Neuron (in vitro differentiated cells): ENCODE measurements around the gene ZNRD2.

Experiments used
- H2AFZ ChIP-seq: one replicate; pipeline ENCODE4 v1.6.1; 2013; ENCODE audit warnings: low read depth, mild to moderate bottlenecking, inconsistent platforms, low read length, moderate library complexity
- H3K27me3 ChIP-seq: one replicate; pipeline ENCODE4 v1.6.1; 2013; ENCODE audit warnings: low read length; ENCODE audit not compliant: insufficient read depth
- H3K36me3 ChIP-seq: one replicate; pipeline ENCODE4 v1.6.1; 2013; ENCODE audit warnings: low read length; ENCODE audit not compliant: insufficient read depth
- H3K4me1 ChIP-seq: one replicate; pipeline ENCODE4 v1.6.1; 2013; ENCODE audit warnings: low read length; ENCODE audit not compliant: insufficient read depth
- H3K4me3 ChIP-seq: 2 replicates; pipeline ENCODE4 v1.5.1; 2013; ENCODE audit warnings: mild to moderate bottlenecking, low read length, moderate library complexity
- H3K9me3 ChIP-seq: one replicate; pipeline ENCODE4 v1.6.1; 2013; ENCODE audit warnings: low read length

Gene ZNRD2

GRCh38 chr11:65542738-65543390 lies 27.4 kb upstream of the ZNRD2 start:
- Histone ChIP-seq H3K27me3 (no peaks in the 10 kb centered on the region), H2AFZ (no peak overlapping the region), H3K36me3 (peaks cover 17% of the 10 kb centered on the region)

GRCh38 chr11:65545853-65546216 lies 24.4 kb upstream of the ZNRD2 start:
- H3K27me3 ChIP-seq, result no peaks in the 10 kb centered on the region
- peaks cover 5% of the 10 kb centered on the region for H3K36me3 ChIP-seq
- H3K4me1 ChIP-seq, result no peaks in the 10 kb centered on the region
- H3K4me3 ChIP-seq, result no peak overlapping the region
- no peaks in the 10 kb centered on the region for H3K9me3 ChIP-seq
- H2AFZ ChIP-seq, result no peak overlapping the region

More at GRCh38 chr11:65542738-65543390, 27.4 kb upstream of the ZNRD2 start:
- no peaks in the 10 kb centered on the region for H3K4me1 ChIP-seq
- H3K4me3 ChIP-seq, result no peak overlapping the region
- no peaks in the 10 kb centered on the region for H3K9me3 ChIP-seq

GRCh38 chr11:65546217-65546958 lies 23.9 kb upstream of the ZNRD2 start:
- H3K9me3 ChIP-seq, result no peaks in the 10 kb centered on the region
- no peaks in the 10 kb centered on the region for H3K27me3 ChIP-seq
- H3K36me3 ChIP-seq, result peaks cover 5% of the 10 kb centered on the region
- no peak overlapping the region for H3K4me3 ChIP-seq
- H2AFZ ChIP-seq, result no peak overlapping the region
- H3K4me1 ChIP-seq, result no peaks in the 10 kb centered on the region

- H2AFZ ChIP-seq, result no peak overlapping the region
- no peaks in the 10 kb centered on the region for H3K4me1 ChIP-seq
- no peak overlapping the region for H3K4me3 ChIP-seq
- peaks cover 5% of the 10 kb centered on the region for H3K36me3 ChIP-seq
- H3K27me3 ChIP-seq, result no peaks in the 10 kb centered on the region
- no peaks in the 10 kb centered on the region for H3K9me3 ChIP-seq
These were observed 22.7 kb upstream of the ZNRD2 start for GRCh38 chr11:65547446-65548125.

GRCh38 chr11:65548395-65548794 lies 21.9 kb upstream of the ZNRD2 start:
- no peaks in the 10 kb centered on the region for H3K9me3 ChIP-seq
- H3K27me3 ChIP-seq, result no peaks in the 10 kb centered on the region
- no peak overlapping the region for H3K4me3 ChIP-seq
- H3K36me3 ChIP-seq, result peaks cover under 1% of the 10 kb centered on the region
- no peak overlapping the region for H2AFZ ChIP-seq
- H3K4me1 ChIP-seq, result no peaks in the 10 kb centered on the region

GRCh38 chr11:65549096-65549495 lies 21.2 kb upstream of the ZNRD2 start:
- H3K9me3 ChIP-seq, result no peaks in the 10 kb centered on the region
- no peaks in the 10 kb centered on the region for H3K4me1 ChIP-seq
- no peak overlapping the region for H3K4me3 ChIP-seq
- H3K27me3 ChIP-seq, result no peaks in the 10 kb centered on the region
- H2AFZ ChIP-seq, result no peak overlapping the region
- no peaks in the 10 kb centered on the region for H3K36me3 ChIP-seq

GRCh38 chr11:65551572-65552387 lies 18.5 kb upstream of the ZNRD2 start:
- Histone ChIP-seq H3K36me3 (no peaks in the 10 kb centered on the region), H2AFZ (no peak overlapping the region), H3K4me3 (no peak overlapping the region), H3K4me1 (peaks cover 12% of the 10 kb centered on the region), H3K27me3 (no peaks in the 10 kb centered on the region), H3K9me3 (no peaks in the 10 kb centered on the region)

- Histone ChIP-seq H2AFZ (no peak overlapping the region), H3K4me1 (peaks cover 17% of the 10 kb centered on the region), H3K36me3 (no peaks in the 10 kb centered on the region), H3K27me3 (no peaks in the 10 kb centered on the region), H3K4me3 (no peak overlapping the region), H3K9me3 (no peaks in the 10 kb centered on the region)
These were observed 17.8 kb upstream of the ZNRD2 start for GRCh38 chr11:65552388-65552951.

- Histone ChIP-seq H3K4me3 (no peak overlapping the region), H3K36me3 (no peaks in the 10 kb centered on the region)
These were observed 16.8 kb upstream of the ZNRD2 start for GRCh38 chr11:65553301-65554001.

GRCh38 chr11:65554057-65554818 lies 16.0 kb upstream of the ZNRD2 start:
- no peak overlapping the region for H2AFZ ChIP-seq
- no peak overlapping the region for H3K4me3 ChIP-seq
- peaks cover 24% of the 10 kb centered on the region for H3K4me1 ChIP-seq
- H3K36me3 ChIP-seq, result no peaks in the 10 kb centered on the region
- no peaks in the 10 kb centered on the region for H3K9me3 ChIP-seq
- H3K27me3 ChIP-seq, result no peaks in the 10 kb centered on the region

More at GRCh38 chr11:65553301-65554001, 16.8 kb upstream of the ZNRD2 start:
- H2AFZ ChIP-seq, result no peak overlapping the region
- peaks cover 18% of the 10 kb centered on the region for H3K4me1 ChIP-seq
- no peaks in the 10 kb centered on the region for H3K9me3 ChIP-seq
- H3K27me3 ChIP-seq, result no peaks in the 10 kb centered on the region

- Histone ChIP-seq H3K36me3 (no peaks in the 10 kb centered on the region), H2AFZ (no peak overlapping the region), H3K9me3 (no peaks in the 10 kb centered on the region), H3K4me1 (peaks cover 29% of the 10 kb centered on the region), H3K4me3 (no peak overlapping the region), H3K27me3 (no peaks in the 10 kb centered on the region)
These were observed 15.3 kb upstream of the ZNRD2 start for GRCh38 chr11:65554842-65555430.
